Occipital lobe (tissue), 3 donors: ENCODE data around the gene CRYAB. TPM values are rescaled to one million over a fixed set of nuclear protein-coding genes. Genes with fewer than 3 reads are reported as not detected.
"Not testable (repeated sequence)": the region's sequence is repeated elsewhere in the genome, so short reads cannot be mapped to it uniquely, and the experiment has no call there.

Source experiments
- DNase-seq: peaks from one replicate; lab custom pipeline; 2025; lab: John Stamatoyannopoulos, UW
- small RNA-seq: library from RNA; depleted of rRNA; stranded (forward); fragments of <200 nt; gene quantifications from one replicate; pipeline ENCODE3, GENCODE V24; 2014
- total RNA-seq: library from RNA; depleted of rRNA; stranded (reverse); fragments of >200 nt; gene quantifications from one replicate; pipeline ENCODE4 v1.2.3, GENCODE V29; 2014

The CRYAB gene
- total RNA-seq, 1 donor from 2014 or later, result 10.3 TPM

DNA sequence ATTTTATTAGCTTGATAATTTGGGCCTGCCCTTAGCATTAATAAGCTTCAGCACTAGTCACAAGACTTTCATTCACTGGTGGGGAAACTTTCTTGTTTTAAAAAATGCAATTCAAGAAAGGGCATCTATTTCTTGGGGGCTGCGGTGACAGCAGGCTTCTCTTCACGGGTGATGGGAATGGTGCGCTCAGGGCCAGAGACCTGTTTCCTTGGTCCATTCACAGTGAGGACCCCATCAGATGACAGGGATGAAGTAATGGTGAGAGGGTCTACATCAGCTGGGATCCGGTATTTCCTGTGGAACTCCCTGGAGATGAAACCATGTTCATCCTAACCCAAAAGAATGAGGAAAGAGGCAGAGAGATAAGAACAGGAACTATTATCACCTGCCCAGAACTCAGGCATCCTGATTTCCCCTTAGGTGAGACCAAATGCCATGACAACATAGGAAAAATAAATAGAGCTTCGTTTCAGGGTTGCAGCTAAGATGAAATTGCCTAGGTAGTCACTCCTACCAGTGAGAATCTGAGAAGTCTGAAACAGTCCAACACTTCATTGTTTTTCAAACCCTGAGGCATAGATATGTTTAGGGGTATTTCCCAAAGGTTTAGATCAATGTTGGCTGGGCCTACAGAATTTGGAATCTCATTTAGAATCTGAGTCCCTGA is 2.8 kb downstream of the CRYAB start:
- no peak for DNase-seq

- no peak for DNase-seq
These were observed 4.9 kb downstream of the CRYAB start for GRCh38 chr11:111906680-111907079.

GRCh38 chr11:111905411-111905810 is 6.2 kb downstream of the CRYAB start:
- DNase-seq, result no peak

GRCh38 chr11:111886844-111887243 is 24.7 kb downstream of the CRYAB start:
- no peak for DNase-seq

DNA sequence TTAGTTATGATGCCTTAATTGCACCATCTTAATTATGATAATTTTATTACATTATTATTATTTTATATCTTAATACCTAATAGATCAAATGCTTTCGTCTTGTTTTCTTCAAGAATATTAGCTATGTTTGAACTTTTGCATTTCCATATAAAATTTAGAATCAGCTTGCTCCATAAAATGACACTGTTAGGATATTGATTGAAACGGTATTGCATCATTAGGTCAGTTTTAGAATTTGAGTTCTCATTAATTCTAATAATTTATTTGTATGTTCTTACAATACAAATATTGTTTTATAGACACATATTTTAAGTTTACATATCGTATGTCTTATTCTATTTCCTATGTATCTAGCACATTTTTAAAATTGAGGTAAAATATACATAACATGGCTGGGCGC is 25.5 kb downstream of the CRYAB start:
- DNase-seq, result no peak

- not testable (repeated sequence) for DNase-seq
These were observed 26.5 kb downstream of the CRYAB start for GRCh38 chr11:111885053-111885452.

DNA sequence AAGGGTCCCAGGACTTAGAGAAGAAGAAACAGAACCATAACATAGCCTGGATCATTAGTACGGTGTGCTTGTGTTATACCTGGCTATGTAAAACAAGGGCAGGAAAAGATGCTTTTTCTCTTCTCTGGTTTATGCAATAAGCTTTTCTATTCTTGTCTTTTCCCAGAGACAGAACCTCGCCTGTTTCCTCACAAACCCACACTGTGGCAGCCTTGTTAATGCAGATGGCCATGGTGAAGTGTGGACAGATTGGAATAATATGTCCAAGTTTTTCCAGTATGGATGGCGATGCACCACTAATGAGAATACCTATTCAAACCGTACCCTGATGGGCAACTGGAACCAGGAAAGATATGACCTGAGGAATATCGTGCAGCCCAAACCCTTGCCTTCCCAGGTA is 29.4 kb downstream of the CRYAB start:
- no peak for DNase-seq

GRCh38 chr11:111879637-111879960 is 32.0 kb downstream of the CRYAB start:
- DNase-seq, result no peak

DNA sequence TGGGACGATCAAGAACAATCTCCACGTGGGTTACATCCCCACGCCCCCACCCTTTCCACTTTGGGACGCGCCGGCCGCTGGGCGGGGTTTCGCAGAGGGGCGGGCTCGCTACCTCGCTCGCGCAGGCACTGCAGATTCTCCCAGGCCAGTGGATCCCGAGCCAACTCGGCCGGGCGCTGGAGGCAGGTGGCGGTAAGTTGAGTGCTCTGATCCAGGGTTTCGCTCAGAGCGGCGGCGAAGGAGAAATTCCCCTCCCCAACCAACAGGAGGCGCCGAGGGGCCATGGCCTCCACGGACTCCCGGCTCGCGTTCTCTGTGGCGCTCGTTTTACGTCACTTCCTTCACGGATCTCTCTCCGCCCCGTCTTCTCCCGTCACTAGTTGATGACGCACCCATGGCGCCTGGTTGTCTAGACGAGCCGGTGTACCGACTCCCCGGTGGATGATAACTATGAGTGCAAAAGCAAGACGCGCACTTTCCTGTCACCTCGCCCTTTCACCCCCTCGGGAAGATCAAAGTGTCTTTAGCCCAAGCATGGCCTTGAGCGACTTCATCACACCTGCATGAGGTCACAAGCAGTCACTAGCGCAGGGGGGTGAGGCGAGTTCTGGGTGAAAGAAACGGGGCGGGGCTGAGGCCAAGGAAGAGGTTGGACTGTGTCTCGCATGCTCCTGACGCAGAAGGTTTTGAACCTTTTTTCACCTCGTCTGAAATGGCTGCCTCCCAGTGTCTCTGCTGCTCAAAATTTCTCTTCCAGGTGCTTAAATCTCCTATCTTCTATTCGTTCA is 32.5 kb downstream of the CRYAB start, which contains the start of the genes CFAP68 and FDXACB1:
CFAP68 (plus strand) TSS at position 693 of the 788 bp plus-strand sequence; CDS start at position 713, 20 bp downstream.
FDXACB1 (minus strand) TSS at position 317 of the 788 bp plus-strand sequence; CDS start at position 284, 33 bp downstream.
- DNase-seq, result peak; percentile 93

DNA sequence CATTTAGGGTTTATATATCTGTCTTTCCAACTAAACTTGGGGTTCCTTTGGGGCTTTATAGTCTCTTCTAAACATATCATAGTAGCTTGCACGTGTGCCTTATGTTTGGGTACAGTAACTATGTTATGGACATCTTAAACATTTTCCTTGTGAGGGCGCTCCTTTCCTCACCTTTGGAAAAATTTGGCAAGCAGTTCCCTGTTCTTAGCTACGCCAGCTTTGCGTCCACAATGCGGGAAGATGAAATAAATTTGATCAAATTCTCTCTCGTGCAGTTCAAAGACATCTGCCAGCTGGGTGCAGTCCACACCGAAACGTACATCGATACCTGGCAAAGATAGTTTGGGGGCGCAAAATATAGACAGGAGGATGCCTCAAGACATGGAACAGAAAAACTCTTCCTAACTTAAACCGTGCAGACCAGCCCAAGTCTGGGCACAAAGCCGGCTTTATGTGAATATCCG is 33.2 kb downstream of the CRYAB start:
- no peak for DNase-seq

- DNase-seq, result no peak
These were observed 39.8 kb downstream of the CRYAB start for GRCh38 chr11:111871693-111872161.

DNA sequence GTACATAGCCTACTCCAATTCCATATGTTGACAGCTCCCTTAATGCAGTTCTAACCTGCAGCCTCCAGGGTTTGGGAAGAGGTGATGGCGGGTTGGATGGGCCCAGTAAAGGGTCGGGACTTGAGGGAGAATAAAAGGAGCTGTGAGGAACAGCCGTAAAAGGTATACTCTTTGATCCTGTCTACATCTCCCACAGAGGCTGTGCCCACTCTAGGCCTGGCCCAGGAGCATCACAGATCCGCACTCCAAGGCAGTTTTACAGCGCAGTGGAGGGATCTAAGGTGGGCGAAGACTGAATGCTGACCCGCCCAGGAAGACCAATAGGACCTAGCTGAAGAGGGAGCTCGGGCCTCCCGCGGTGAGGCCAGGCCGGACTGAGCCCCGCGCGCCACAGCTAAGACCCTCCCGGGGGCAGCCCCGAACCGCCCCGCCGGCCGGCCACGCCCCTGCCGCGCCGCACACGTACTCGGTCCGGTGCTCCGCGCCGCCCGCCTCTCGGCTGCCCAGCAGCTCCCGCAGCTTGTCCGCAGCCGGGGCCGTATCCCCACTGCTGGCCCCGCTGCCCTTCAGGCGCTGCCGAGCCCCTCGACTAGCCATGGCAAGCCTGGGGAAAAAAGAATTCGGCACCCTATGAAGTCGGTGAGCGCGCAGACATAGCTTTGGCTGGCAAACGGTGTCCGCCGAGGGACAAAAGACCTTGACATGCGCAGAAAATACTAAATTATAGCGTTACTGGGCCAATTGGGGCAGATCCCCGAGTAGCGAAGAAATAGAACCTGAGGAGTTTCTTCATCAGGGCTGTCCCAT is 40.5 kb downstream of the CRYAB start, which contains the start of gene ALG9:
ALG9 (minus strand) TSS at position 696 of the 807 bp plus-strand sequence; CDS start at position 597, 99 bp downstream.
- DNase-seq, result peak; percentile 70

DNA sequence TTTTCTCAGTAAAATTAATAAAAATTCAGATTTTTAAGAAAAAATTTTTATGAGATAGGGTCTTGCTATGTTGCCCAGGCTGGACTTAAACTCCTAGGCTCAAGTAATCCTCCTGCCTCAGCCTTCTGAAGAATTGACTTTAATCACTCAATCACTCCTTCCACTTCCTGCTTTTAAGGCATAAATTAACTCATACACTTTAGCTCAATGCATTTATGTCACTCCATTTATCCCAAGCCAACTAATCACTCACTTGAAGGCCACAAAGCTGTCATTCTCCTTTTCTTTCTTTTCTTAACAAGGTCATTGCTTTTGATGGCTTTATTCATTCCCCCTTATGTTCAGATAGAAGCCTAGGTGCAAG is 41.1 kb downstream of the CRYAB start:
- no peak for DNase-seq

GRCh38 chr11:111870113-111870512 is 41.5 kb downstream of the CRYAB start:
- no peak for DNase-seq

DNA sequence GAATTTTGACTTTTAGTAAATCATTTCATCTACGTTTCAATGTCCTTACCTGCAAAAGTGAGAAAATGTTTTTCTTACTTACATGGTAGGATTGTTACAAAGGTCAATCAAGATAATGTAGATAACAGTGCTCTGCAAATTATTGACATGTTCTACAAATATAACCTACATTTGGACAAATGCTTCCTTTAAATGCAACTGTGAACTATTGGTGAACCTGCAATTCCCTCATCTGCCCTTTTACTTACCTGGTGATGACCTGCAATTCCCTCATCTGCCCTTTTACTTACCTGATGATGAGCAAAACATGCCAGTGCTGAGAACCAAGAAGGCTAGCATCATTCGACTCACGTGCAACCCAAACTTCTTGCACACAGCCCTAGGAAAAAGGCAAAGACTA is 51.3 kb downstream of the CRYAB start:
- no peak for DNase-seq

Small RNA genes lying within 50 kb of the gene (small RNA-seq; reads per million reads assigned to genes)
- not detected for gene C11orf52
- not detected for gene GNG5P3
- not detected for gene RNA5SP351
- gene RPL37AP8, result 0.12 reads per million

Other genes with a start within 250 kb of the CRYAB start
- 17.9 TPM for gene PPP2R1B, start 145.4 kb downstream of the CRYAB start, total RNA-seq
- 95.6 TPM for gene ALG9, start 40.2 kb downstream of the CRYAB start, total RNA-seq
- 12.8 TPM for gene FDXACB1, start 32.6 kb downstream of the CRYAB start, total RNA-seq
- gene CFAP68, start 32.2 kb downstream of the CRYAB start, total RNA-seq, result 6.9 TPM
- 0.31 TPM for gene HSPB2, start 964 bp upstream of the CRYAB start, total RNA-seq
- gene C11orf52, start 7.1 kb upstream of the CRYAB start, total RNA-seq, result not detected
- gene DIXDC1, start 25.6 kb upstream of the CRYAB start, total RNA-seq, result 78.5 TPM
- 46.5 TPM for gene DLAT, start 113.6 kb upstream of the CRYAB start, total RNA-seq
- 2.0 TPM for gene PIH1D2, start 162.2 kb upstream of the CRYAB start, total RNA-seq
- 52.6 TPM for gene NKAPD1, start 162.5 kb upstream of the CRYAB start, total RNA-seq
- gene TIMM8B, start 175.0 kb upstream of the CRYAB start, total RNA-seq, result 57.4 TPM
- 73.6 TPM for gene SDHD, start 175.1 kb upstream of the CRYAB start, total RNA-seq